ENCODE data around the gene PARD3.

GRCh38 chr10:34184397-34184796, 630.7 kb downstream of the PARD3 start:
- TF ChIP-seq CTCF (IDR thresholded peaks at IDR 0.05): no peak
- TF ChIP-seq POLR2A (IDR thresholded peaks at IDR 0.05): no peak
